Liver (tissue), 9 donors: ENCODE measurements around the gene CARS2. TPM values are rescaled to one million over a fixed set of nuclear protein-coding genes. Genes with fewer than 3 reads are reported as not detected.

ENCODE experiments used
- DNase-seq: peaks from one replicate; pipeline ENCODE4 v3.0.0-alpha.2; 2017; ENCODE audit warnings: low spot score
- H3K27ac ChIP-seq, 2 donors: one replicate each; pipeline ENCODE4 v1.7.0; 2013; ENCODE audit warnings: inconsistent platforms in 2 of 2, low read length in 2 of 2, control low read depth in 1 of 2, low read depth in 1 of 2, mild to moderate bottlenecking in 1 of 2
- H3K27me3 ChIP-seq, 4 donors: one replicate each; pipeline versions ENCODE4 v1.6.1 to v1.7.0; 2013; ENCODE audit warnings: low read length in 3 of 4, inconsistent platforms in 1 of 4, mild to moderate bottlenecking in 1 of 4, moderate library complexity in 1 of 4; ENCODE audit not compliant: control insufficient read depth in 4 of 4, insufficient read depth in 4 of 4
- H3K36me3 ChIP-seq, 4 donors: one replicate each; pipeline versions ENCODE4 v1.6.1 to v1.7.0; 2013; ENCODE audit warnings: low read length in 3 of 4, mild to moderate bottlenecking in 3 of 4, low read depth in 1 of 4, moderate library complexity in 1 of 4; ENCODE audit not compliant: control insufficient read depth in 4 of 4, insufficient read depth in 3 of 4
- H3K4me1 ChIP-seq, 4 donors: one replicate each; pipeline versions ENCODE4 v1.6.1 to v1.7.0; 2013; ENCODE audit warnings: low read length in 3 of 4, mild to moderate bottlenecking in 3 of 4, moderate library complexity in 1 of 4; ENCODE audit not compliant: control insufficient read depth in 4 of 4, insufficient read depth in 4 of 4
- H3K4me3 ChIP-seq, 3 donors: one replicate each; pipeline versions ENCODE4 v1.6.1 to v1.7.0; 2013; ENCODE audit warnings: low read length in 3 of 3, control low read depth in 1 of 3, low read depth in 1 of 3, mild to moderate bottlenecking in 1 of 3
- H3K9ac ChIP-seq, 2 donors: one replicate each; pipeline ENCODE4 v1.7.0; 2013; ENCODE audit warnings: low read length in 2 of 2, mild to moderate bottlenecking in 2 of 2, moderate library complexity in 2 of 2, control low read depth in 1 of 2, low read depth in 1 of 2
- H3K9me3 ChIP-seq, 4 donors: one replicate each; pipeline versions ENCODE4 v1.6.1 to v1.7.0; 2013; ENCODE audit warnings: low read length in 3 of 4; ENCODE audit not compliant: control insufficient read depth in 4 of 4
- ATF3 ChIP-seq: IDR thresholded peaks from 2 replicates; pipeline ENCODE4 v1.6.1; 2016; ENCODE audit warnings: antibody characterized with exemption
- CTCF ChIP-seq: fragments of 150-350 bp; IDR thresholded peaks from 2 replicates; pipeline ENCODE4 v1.5.1; 2017; ENCODE audit warnings: improper control_type of control experiment, low read depth, low read length; ENCODE audit not compliant: missing input control
- EGR1 ChIP-seq, 2 donors: IDR thresholded peaks; 2 replicates each; pipeline ENCODE4 v1.6.1; 2016 to 2018; ENCODE audit warnings: antibody characterized with exemption in 2 of 2, low read depth in 2 of 2
- FOXA1 ChIP-seq: IDR thresholded peaks from 2 replicates; pipeline ENCODE4 v1.6.1; 2016; ENCODE audit warnings: antibody characterized with exemption
- FOXA2 ChIP-seq: IDR thresholded peaks from 2 replicates; pipeline ENCODE4 v1.6.1; 2016; ENCODE audit warnings: antibody characterized with exemption
- GABPA ChIP-seq, 2 donors: IDR thresholded peaks in 1 of 2; conservative IDR thresholded peaks in 1 of 2; 2 replicates each; pipeline ENCODE4 v1.6.1; 2016; ENCODE audit warnings: antibody characterized with exemption in 2 of 2, mild to moderate bottlenecking in 1 of 2, moderate library complexity in 1 of 2
- HNF4A ChIP-seq, 2 donors: conservative IDR thresholded peaks; 2 replicates each; pipeline ENCODE4 v1.6.1; 2016; ENCODE audit warnings: antibody characterized with exemption in 2 of 2, mild to moderate bottlenecking in 2 of 2
- HNF4G ChIP-seq: IDR thresholded peaks from 2 replicates; pipeline ENCODE4 v1.6.1; 2016; ENCODE audit warnings: antibody characterized with exemption
- JUND ChIP-seq, 2 donors: IDR thresholded peaks; 2 replicates each; pipeline ENCODE4 v1.6.1; 2016; ENCODE audit warnings: antibody characterized with exemption in 2 of 2
- MAX ChIP-seq: IDR thresholded peaks from 2 replicates; pipeline ENCODE4 v1.6.1; 2016; ENCODE audit warnings: antibody characterized with exemption
- NR2F2 ChIP-seq: IDR thresholded peaks from 2 replicates; pipeline ENCODE4 v1.6.1; 2016; ENCODE audit warnings: antibody characterized with exemption
- RAD21 ChIP-seq, 2 donors: IDR thresholded peaks; 2 replicates each; pipeline ENCODE4 v1.6.1; 2016; ENCODE audit warnings: antibody characterized with exemption in 2 of 2, mild to moderate bottlenecking in 2 of 2
- REST ChIP-seq: IDR thresholded peaks from 2 replicates; pipeline ENCODE4 v1.6.1; 2016; ENCODE audit warnings: antibody characterized with exemption, mild to moderate bottlenecking
- RXRA ChIP-seq, 2 donors: IDR thresholded peaks; 2 replicates each; pipeline ENCODE4 v1.6.1; 2017 to 2018; ENCODE audit warnings: antibody characterized with exemption in 2 of 2, mild to moderate bottlenecking in 1 of 2
- SP1 ChIP-seq: IDR thresholded peaks from 2 replicates; pipeline ENCODE4 v1.6.1; 2018; ENCODE audit warnings: antibody characterized with exemption, mild to moderate bottlenecking
- YY1 ChIP-seq: IDR thresholded peaks from 2 replicates; pipeline ENCODE4 v1.6.1; 2016; ENCODE audit warnings: antibody characterized with exemption, mild to moderate bottlenecking
- ZBTB33 ChIP-seq: IDR thresholded peaks from 2 replicates; pipeline ENCODE4 v1.6.1; 2016; ENCODE audit warnings: antibody characterized with exemption
- WGBS: extraction: QIAGEN DNeasy Blood & Tissue Kit; methylation state at CpG from one replicate; pipeline ENCODE4 v1.1.7; 2013; 5-methylcytosine and 5-hydroxymethylcytosine counted together
- polyA plus RNA-seq, 2 donors: library from polyadenylated mRNA; stranded (reverse) in 1 of 2; unstranded in 1 of 2; fragments of 200-250 nt in 1 of 2; fragments of >200 nt in 1 of 2; fragmentation: Nextera tagmentation in 1 of 2; extraction: Ambion mirVana in 1 of 2; gene quantifications; one replicate each; pipeline versions ENCODE4 v1.2.1 to v1.2.3, GENCODE V29; 2013 to 2015
- total RNA-seq, 2 donors: library from RNA; depleted of rRNA; stranded (reverse); fragments of >200 nt; gene quantifications; one replicate each; pipeline ENCODE4 v1.2.3, GENCODE V29; 2014
- donor health status: healthy.
- donor health status: healthy.
- donor health status: healthy.
- donor health status: healthy.
- donor health status: healthy.

Gene CARS2
- total and polyA plus RNA-seq, 4 donors: 28.6 to 44.0 (median 31.4) TPM

- Histone ChIP-seq H3K9ac (no peak overlapping the region), H3K27ac (no peak overlapping the region)
- 77% methylated on average over 8 of the region's 8 CpGs for WGBS
These were observed 15.4 kb downstream of the CARS2 start for GRCh38 chr13:110690516-110690915.

GRCh38 chr13:110689711-110690110, 16.2 kb downstream of the CARS2 start:
- DNase-seq: no peak
- H3K4me3 ChIP-seq: no peak overlapping the region
- 97% methylated on average over 12 of the region's 12 CpGs for WGBS
- peaks cover 0 to 5% (median 3%) of the 10 kb centered on the region in 4 donors for H3K4me1 ChIP-seq
- no peak overlapping the region for H3K9ac ChIP-seq
- TF ChIP-seq MAX (no peak), ATF3 (no peak), RAD21 (IDR thresholded peaks at IDR 0.05) (no peak), ZBTB33 (no peak), NR2F2 (no peak), RXRA (IDR thresholded peaks at IDR 0.05) (no peak), HNF4A (conservative IDR thresholded peaks at IDR 0.05) (no peak), FOXA1 (no peak), JUND (IDR thresholded peaks at IDR 0.05) (no peak), YY1 (no peak), REST (no peak), EGR1 (IDR thresholded peaks at IDR 0.05; ENCODE audit: low read depth in 2 of 2) (no peak), CTCF (no peak), GABPA (IDR thresholded peaks at IDR 0.05 in 1 of 2, conservative IDR thresholded peaks at IDR 0.05 in 1 of 2) (no peak), HNF4G (no peak)
- H3K36me3 ChIP-seq: peaks cover 0 to 6% (median 4%) of the 10 kb centered on the region in 4 donors
- H3K27me3 ChIP-seq: no peaks in the 10 kb centered on the region
- no peaks in the 10 kb centered on the region for H3K9me3 ChIP-seq
- H3K27ac ChIP-seq: no peak overlapping the region

More at GRCh38 chr13:110690516-110690915, 15.4 kb downstream of the CARS2 start:
- Histone ChIP-seq H3K4me1 (peaks cover 0 to 4% (median 2%) of the 10 kb centered on the region in 4 donors), H3K36me3 (peaks cover 0 to 6% (median 3%) of the 10 kb centered on the region in 4 donors), H3K4me3 (no peak overlapping the region), H3K27me3 (no peaks in the 10 kb centered on the region), H3K9me3 (no peaks in the 10 kb centered on the region)
- DNase-seq: no peak
- TF ChIP-seq FOXA1 (no peak), FOXA2 (no peak), ATF3 (no peak), RAD21 (IDR thresholded peaks at IDR 0.05) (no peak), JUND (IDR thresholded peaks at IDR 0.05) (no peak), GABPA (IDR thresholded peaks at IDR 0.05 in 1 of 2, conservative IDR thresholded peaks at IDR 0.05 in 1 of 2) (no peak), SP1 (no peak), CTCF (no peak), NR2F2 (no peak), RXRA (IDR thresholded peaks at IDR 0.05) (no peak)
